H1 (cell line): Measurements from ENCODE around the gene CHRNA1. TPM values are rescaled to one million over a fixed set of nuclear protein-coding genes. Genes with fewer than 3 reads are reported as not detected.

Source experiments
- CTCF ChIA-PET: fragments of 300-600 bp; sonication (Branson Sonifier 250); formaldehyde crosslinking; loops from one replicate; lab custom pipeline; 2021; ENCODE audit not compliant: partially characterized antibody; lab: Charles Lee
- POLR2A ChIA-PET: fragments of 300-600 bp; sonication (Branson Sonifier 250); formaldehyde crosslinking; loops from one replicate; lab custom pipeline; 2021; ENCODE audit warnings: inconsistent platforms; ENCODE audit not compliant: partially characterized antibody; lab: Charles Lee
- DNase-seq, 2 experiments: peaks; one replicate each; pipeline versions ENCODE4 v3.0.0 to v3.0.0-alpha.2; 2010 to 2022; ENCODE audit warnings: low spot score in 2 of 2, low read depth in 1 of 2, mixed read lengths in 1 of 2
- FAIRE-seq: peaks from 2 replicates; lab custom pipeline; 2011; peaks lifted over from hg19 to GRCh38; lab: Jason Lieb, UNC
- H2AFZ ChIP-seq: 2 replicates; pipeline ENCODE4 v1.8.1; 2012; ENCODE audit warnings: low read length, inconsistent platforms
- H2AK5ac ChIP-seq: 2 replicates; pipeline ENCODE4 v1.6.1; 2013; ENCODE audit warnings: low read depth, low read length
- H2BK120ac ChIP-seq: replicated peaks from 2 replicates; pipeline ENCODE3; 2013; ENCODE audit warnings: low read depth, low read length, inconsistent platforms
- H2BK12ac ChIP-seq: 2 replicates; pipeline ENCODE4 v1.6.1; 2013; ENCODE audit warnings: low read depth, low read length
- H2BK15ac ChIP-seq: 2 replicates; pipeline ENCODE4 v1.6.1; 2013; ENCODE audit warnings: low read length
- H2BK20ac ChIP-seq: 2 replicates; pipeline ENCODE4 v1.6.1; 2013; ENCODE audit warnings: low read length
- H2BK5ac ChIP-seq: 2 replicates; pipeline ENCODE4 v1.6.1; 2013; ENCODE audit warnings: low read depth, low read length
- H3K14ac ChIP-seq: 2 replicates; pipeline ENCODE4 v1.6.1; 2013; ENCODE audit warnings: inconsistent platforms; ENCODE audit not compliant: insufficient read length
- H3K18ac ChIP-seq: 2 replicates; pipeline ENCODE4 v1.6.1; 2013; ENCODE audit warnings: low read length; ENCODE audit errors: extremely low read depth
- H3K23ac ChIP-seq: 2 replicates; pipeline ENCODE4 v1.6.1; 2013; ENCODE audit warnings: inconsistent platforms; ENCODE audit not compliant: insufficient read length
- H3K23me2 ChIP-seq: 2 replicates; pipeline ENCODE4 v1.6.1; 2013; ENCODE audit warnings: low read depth, low read length
- H3K27ac ChIP-seq: 2 replicates; pipeline ENCODE4 v1.6.1; 2011; ENCODE audit warnings: low read depth, low read length, inconsistent platforms
- H3K27me3 ChIP-seq, 4 experiments: replicated peaks in 1 of 4; 1 replicate in 1 of 4; 2 replicates in 3 of 4; pipeline versions ENCODE4 v1.6.1 to v1.8.1; 2011 to 2013; ENCODE audit warnings: low read length in 3 of 4, mild to moderate bottlenecking in 3 of 4, inconsistent platforms in 2 of 4, mixed read lengths in 2 of 4, moderate library complexity in 1 of 4; ENCODE audit not compliant: control insufficient read depth in 3 of 4, insufficient read depth in 3 of 4; ENCODE audit errors: extremely low read depth in 1 of 4
- H3K36me3 ChIP-seq, 4 experiments: 2 replicates each; pipeline versions ENCODE4 v1.6.1 to v1.8.1; 2011 to 2013; ENCODE audit warnings: mild to moderate bottlenecking in 4 of 4, low read length in 3 of 4, moderate library complexity in 2 of 4, control low read depth in 1 of 4, inconsistent platforms in 1 of 4; ENCODE audit not compliant: insufficient read depth in 4 of 4, control insufficient read depth in 2 of 4
- H3K4ac ChIP-seq: replicated peaks from 2 replicates; pipeline ENCODE3; 2013; ENCODE audit warnings: low read length, low read depth, mixed read lengths, inconsistent platforms; ENCODE audit not compliant: insufficient read length
- H3K4me1 ChIP-seq, 4 experiments: replicated peaks in 1 of 4; 1 replicate in 1 of 4; 2 replicates in 3 of 4; pipeline versions ENCODE4 v1.6.1 to v1.8.1; 2011 to 2013; ENCODE audit warnings: low read length in 3 of 4, inconsistent platforms in 2 of 4, mixed read lengths in 1 of 4; ENCODE audit not compliant: insufficient read depth in 4 of 4, control insufficient read depth in 3 of 4
- H3K4me2 ChIP-seq, 2 experiments: 2 replicates each; pipeline versions ENCODE4 v1.6.1 to v1.8.1; 2011 to 2013; ENCODE audit warnings: low read depth in 2 of 2, low read length in 2 of 2, control low read depth in 1 of 2, inconsistent platforms in 1 of 2, mild to moderate bottlenecking in 1 of 2; ENCODE audit not compliant: insufficient read depth in 1 of 2
- H3K4me3 ChIP-seq, 4 experiments: fragments of 200-600, 300-600 bp in 1 of 4; sonication (generic), shearing (Covaris generic), sonication (Bioruptor Twin) in 1 of 4; 2 replicates each; pipeline versions ENCODE4 v1.5.1 to v1.8.1; 2011 to 2016; ENCODE audit warnings: low read length in 4 of 4, low read depth in 3 of 4, control low read depth in 2 of 4, inconsistent platforms in 2 of 4, mild to moderate bottlenecking in 2 of 4, mixed read lengths in 1 of 4, moderate library complexity in 1 of 4; ENCODE audit not compliant: insufficient read depth in 2 of 4; ENCODE audit errors: extremely low read depth in 1 of 4
- H3K56ac ChIP-seq: replicated peaks from 2 replicates; pipeline ENCODE3; 2013; ENCODE audit warnings: low read depth, mild to moderate bottlenecking, mixed read lengths, low read length, inconsistent platforms; ENCODE audit not compliant: insufficient read length
- H3K79me1 ChIP-seq: 2 replicates; pipeline ENCODE4 v1.6.1; 2013; ENCODE audit warnings: low read depth, low read length, control low read depth
- H3K79me2 ChIP-seq, 2 experiments: 2 replicates each; pipeline versions ENCODE4 v1.6.1 to v1.8.1; 2012 to 2013; ENCODE audit warnings: low read length in 2 of 2, mild to moderate bottlenecking in 2 of 2, inconsistent platforms in 1 of 2; ENCODE audit not compliant: insufficient read depth in 2 of 2, control insufficient read depth in 1 of 2
- H3K9ac ChIP-seq, 4 experiments: replicated peaks in 1 of 4; 1 replicate in 1 of 4; 2 replicates in 3 of 4; pipeline versions ENCODE4 v1.6.1 to v1.8.1; 2011 to 2013; ENCODE audit warnings: low read depth in 3 of 4, low read length in 3 of 4, control low read depth in 2 of 4, mild to moderate bottlenecking in 2 of 4, moderate library complexity in 2 of 4, inconsistent platforms in 1 of 4; ENCODE audit errors: extremely low read depth in 1 of 4
- H3K9me3 ChIP-seq, 2 experiments: 2 replicates each; pipeline versions ENCODE4 v1.6.1 to v1.8.1; 2012 to 2013; ENCODE audit warnings: mild to moderate bottlenecking in 2 of 2, moderate library complexity in 2 of 2, control low read depth in 1 of 2, inconsistent platforms in 1 of 2, low read depth in 1 of 2, low read length in 1 of 2, mixed read lengths in 1 of 2; ENCODE audit not compliant: insufficient read depth in 2 of 2
- H4K20me1 ChIP-seq, 2 experiments: replicated peaks in 1 of 2; 2 replicates each; pipeline versions ENCODE3 to v1.8.1; 2011 to 2013; ENCODE audit warnings: inconsistent platforms in 2 of 2, low read length in 2 of 2, mild to moderate bottlenecking in 1 of 2; ENCODE audit not compliant: insufficient read depth in 2 of 2, control insufficient read depth in 1 of 2
- H4K5ac ChIP-seq: 2 replicates; pipeline ENCODE4 v1.6.1; 2013; ENCODE audit warnings: low read length, low read depth, mixed read lengths, inconsistent platforms; ENCODE audit not compliant: insufficient read length
- H4K8ac ChIP-seq: 2 replicates; pipeline ENCODE4 v1.8.0; 2013; ENCODE audit warnings: mild to moderate bottlenecking, moderate library complexity, low read length, inconsistent platforms; ENCODE audit not compliant: insufficient read depth; ENCODE audit errors: extremely low read depth
- H4K91ac ChIP-seq: replicated peaks from 2 replicates; pipeline ENCODE3; 2013; ENCODE audit warnings: low read length, mixed read lengths, inconsistent platforms; ENCODE audit not compliant: insufficient read length
- CHD1 ChIP-seq: IDR thresholded peaks from 2 replicates; pipeline ENCODE4 v1.6.1; 2012; ENCODE audit warnings: low read depth, low read length, improper control_type of control experiment
- SAP30 ChIP-seq: fragments of 300-600 bp; sonication (generic); IDR thresholded peaks from 2 replicates; pipeline ENCODE4 v1.7.1; 2012; ENCODE audit warnings: low read length, moderate library complexity, mild to moderate bottlenecking, inconsistent platforms; ENCODE audit not compliant: insufficient read depth, insufficient replicate concordance
- SIX5 ChIP-seq: IDR thresholded peaks from 2 replicates; pipeline ENCODE4 v1.6.1; 2011; ENCODE audit warnings: mild to moderate bottlenecking, low read depth, low read length
- TEAD4 ChIP-seq: IDR thresholded peaks from 2 replicates; pipeline ENCODE4 v1.6.1; 2012; ENCODE audit warnings: low read depth, low read length, inconsistent platforms, mixed read lengths
- WGBS, 2 experiments: shearing (Covaris generic) in 1 of 2; methylation state at CpG; one replicate each; pipeline versions ENCODE4 v1.1.6 to v1.1.7; 2013 to 2015; ENCODE audit warnings: low lambda C conversion rate in 2 of 2, mixed read lengths in 2 of 2, inconsistent platforms in 1 of 2, low coverage in 1 of 2, missing lambda C conversion rate in 1 of 2; ENCODE audit not compliant: insufficient replicate concordance in 2 of 2, insufficient coverage in 1 of 2, insufficient read length in 1 of 2; ENCODE audit errors: extremely low coverage in 1 of 2, missing lambda C conversion rate in 1 of 2; 5-methylcytosine and 5-hydroxymethylcytosine counted together
- polyA plus RNA-seq, 7 experiments: library from polyadenylated mRNA; depleted of rRNA in 3 of 7; stranded (reverse) in 5 of 7; unstranded in 2 of 7; fragments of >200 nt in 5 of 7; fragments of 200-250 nt in 2 of 7; gene quantifications; 1 replicate in 5 of 7; 2 replicates in 1 of 7; 4 replicates in 1 of 7; pipeline versions ENCODE4 v1.2.1 to v1.2.3, GENCODE V29; 2011 to 2013; ENCODE audit warnings: missing spikeins in 2 of 7, mixed read lengths in 2 of 7
- total RNA-seq: library from RNA; stranded (reverse); fragmentation: NEBNext Ultra II Directional; extraction: Animal tissue kit (Norgen Biotek cat#: 25700); gene quantifications from 2 replicates; pipeline ENCODE4 v1.2.1, GENCODE V29; 2021
- TF ChIP-seq, protein P1 (sequence below), 3 experiments: IDR thresholded peaks; 1 replicate in 2 of 3; 2 replicates in 1 of 3; pipeline versions ENCODE4 v1.5.1 to v1.6.1; 2011; ENCODE audit warnings: low read length in 3 of 3, mild to moderate bottlenecking in 3 of 3, inconsistent platforms in 2 of 3, low read depth in 1 of 3, moderate library complexity in 1 of 3; ENCODE audit not compliant: insufficient read depth in 1 of 3; ENCODE audit errors: control extremely low read depth in 1 of 3

CHRNA1 gene
- total and polyA plus RNA-seq, 2 of the 8 experiments (the other 6 are each of a cell fraction or from before 2014, with no cell fraction given) = 0.11 to 0.15 TPM

DNA sequence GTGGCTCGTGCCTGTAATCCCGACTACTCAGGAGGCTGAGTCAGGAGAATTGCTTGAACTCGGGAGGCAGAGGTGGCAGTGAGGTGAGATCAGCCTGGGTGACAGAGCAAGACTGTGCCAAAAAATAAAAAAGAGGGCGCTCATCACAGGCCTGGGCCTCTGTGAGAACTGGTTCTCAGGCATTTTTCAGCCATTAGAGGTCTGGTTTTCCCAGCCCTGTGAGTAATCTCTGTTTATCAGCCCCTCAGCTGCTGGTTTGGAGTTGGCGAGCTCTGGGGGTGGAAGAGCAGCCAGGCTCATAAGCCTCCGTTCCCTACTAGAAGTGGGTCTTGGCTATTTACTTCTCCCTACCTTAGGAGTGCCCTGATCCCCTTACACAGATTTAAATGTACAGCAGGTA lies 53.1 kb downstream of the CHRNA1 start:
- Histone ChIP-seq H3K4ac (no peak overlapping the region), H2BK15ac (no peak overlapping the region), H3K36me3 (no peaks in the 10 kb centered on the region), H4K8ac (no peak overlapping the region), H3K27ac (no peak overlapping the region), H3K18ac (no peak overlapping the region), H2BK20ac (no peak overlapping the region), H2AFZ (no peak overlapping the region), H3K23ac (no peak overlapping the region), H2BK5ac (no peak overlapping the region), H3K9ac (no peak overlapping the region), H3K79me2 (no peaks in the 10 kb centered on the region), H3K4me1 (no peaks in the 10 kb centered on the region), H3K9me3 (no peaks in the 10 kb centered on the region), H4K91ac (no peak overlapping the region), H3K27me3 (no peaks in the 10 kb centered on the region), H2BK120ac (no peak overlapping the region), H3K23me2 (no peaks in the 10 kb centered on the region), H3K4me2 (no peak overlapping the region), H3K56ac (no peak overlapping the region), H3K14ac (no peak overlapping the region), H2AK5ac (no peak overlapping the region), H4K5ac (no peak overlapping the region), H3K4me3 (no peak overlapping the region), H4K20me1 (no peaks in the 10 kb centered on the region), H3K79me1 (no peaks in the 10 kb centered on the region), H2BK12ac (no peak overlapping the region)
- DNase-seq (no peak), FAIRE-seq (no peak)
- CTCF ChIA-PET = interaction anchor here (1.4 to 12.0 kb wide), 2 partner anchors 13 to 70 kb away, joined by 3 to 173 read pairs; no protein-coding TSS in a partner anchor
- 85% methylated on average over 6 of the region's 6 CpGs; no CpG with 5 or more reads in 1 of the 2 experiments for WGBS, 2 experiments
- POLR2A ChIA-PET = no interaction called here
- TF ChIP-seq, protein P1, sequence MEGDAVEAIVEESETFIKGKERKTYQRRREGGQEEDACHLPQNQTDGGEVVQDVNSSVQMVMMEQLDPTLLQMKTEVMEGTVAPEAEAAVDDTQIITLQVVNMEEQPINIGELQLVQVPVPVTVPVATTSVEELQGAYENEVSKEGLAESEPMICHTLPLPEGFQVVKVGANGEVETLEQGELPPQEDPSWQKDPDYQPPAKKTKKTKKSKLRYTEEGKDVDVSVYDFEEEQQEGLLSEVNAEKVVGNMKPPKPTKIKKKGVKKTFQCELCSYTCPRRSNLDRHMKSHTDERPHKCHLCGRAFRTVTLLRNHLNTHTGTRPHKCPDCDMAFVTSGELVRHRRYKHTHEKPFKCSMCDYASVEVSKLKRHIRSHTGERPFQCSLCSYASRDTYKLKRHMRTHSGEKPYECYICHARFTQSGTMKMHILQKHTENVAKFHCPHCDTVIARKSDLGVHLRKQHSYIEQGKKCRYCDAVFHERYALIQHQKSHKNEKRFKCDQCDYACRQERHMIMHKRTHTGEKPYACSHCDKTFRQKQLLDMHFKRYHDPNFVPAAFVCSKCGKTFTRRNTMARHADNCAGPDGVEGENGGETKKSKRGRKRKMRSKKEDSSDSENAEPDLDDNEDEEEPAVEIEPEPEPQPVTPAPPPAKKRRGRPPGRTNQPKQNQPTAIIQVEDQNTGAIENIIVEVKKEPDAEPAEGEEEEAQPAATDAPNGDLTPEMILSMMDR (IDR thresholded peaks at IDR 0.05; ENCODE audit: control extremely low read depth in 1 of 3, insufficient read depth in 1 of 3, low read depth in 1 of 3, low read length in 3 of 3) = 0 out of 4 replicates have a peak, but pooled peaks of 1 of the 3 experiments have one; percentile 1
- TF ChIP-seq SAP30 (no peak), CHD1 (no peak), TEAD4 (no peak), SIX5 (no peak)
